CD1c-positive myeloid dendritic cell (primary cell): ENCODE results near the gene ILDR2.

Experiments
- DNase-seq: peaks from one replicate; pipeline ENCODE4 v3.0.0-alpha.2; 2016; ENCODE audit errors: extremely low spot score

The ILDR2 gene

DNA sequence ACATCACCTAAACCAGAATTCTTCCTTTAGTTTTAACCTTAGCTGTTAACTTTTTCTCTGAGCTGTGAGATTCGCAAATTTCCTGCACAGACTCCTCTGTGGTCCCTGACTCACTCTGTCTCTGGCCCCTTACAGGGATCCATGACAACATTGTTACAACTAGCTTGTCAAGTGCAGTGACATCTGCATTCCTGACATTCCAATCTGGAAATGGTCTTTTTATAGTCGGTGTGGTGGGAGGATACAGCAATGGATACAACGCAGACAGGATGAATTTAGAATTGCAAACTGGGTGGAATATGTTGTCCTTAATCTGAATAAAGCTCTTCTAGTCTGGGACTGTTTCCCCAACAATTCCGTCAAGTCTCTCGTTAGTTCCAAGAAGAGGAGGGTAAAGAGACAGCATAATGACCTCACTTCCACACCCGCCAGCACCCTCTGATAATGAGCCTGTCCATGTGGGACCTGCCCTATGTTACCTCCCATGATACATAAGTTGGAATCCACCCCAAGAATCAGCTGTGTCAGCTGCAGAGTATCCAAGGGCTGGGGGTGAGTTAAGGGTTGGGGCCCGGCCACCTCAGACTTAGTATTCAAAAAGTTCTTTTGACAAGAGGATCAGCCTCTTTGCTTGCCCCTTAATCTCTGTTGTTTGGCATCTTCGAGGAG lies 49.4 kb downstream of the ILDR2 start:
- no peak for DNase-seq

DNA sequence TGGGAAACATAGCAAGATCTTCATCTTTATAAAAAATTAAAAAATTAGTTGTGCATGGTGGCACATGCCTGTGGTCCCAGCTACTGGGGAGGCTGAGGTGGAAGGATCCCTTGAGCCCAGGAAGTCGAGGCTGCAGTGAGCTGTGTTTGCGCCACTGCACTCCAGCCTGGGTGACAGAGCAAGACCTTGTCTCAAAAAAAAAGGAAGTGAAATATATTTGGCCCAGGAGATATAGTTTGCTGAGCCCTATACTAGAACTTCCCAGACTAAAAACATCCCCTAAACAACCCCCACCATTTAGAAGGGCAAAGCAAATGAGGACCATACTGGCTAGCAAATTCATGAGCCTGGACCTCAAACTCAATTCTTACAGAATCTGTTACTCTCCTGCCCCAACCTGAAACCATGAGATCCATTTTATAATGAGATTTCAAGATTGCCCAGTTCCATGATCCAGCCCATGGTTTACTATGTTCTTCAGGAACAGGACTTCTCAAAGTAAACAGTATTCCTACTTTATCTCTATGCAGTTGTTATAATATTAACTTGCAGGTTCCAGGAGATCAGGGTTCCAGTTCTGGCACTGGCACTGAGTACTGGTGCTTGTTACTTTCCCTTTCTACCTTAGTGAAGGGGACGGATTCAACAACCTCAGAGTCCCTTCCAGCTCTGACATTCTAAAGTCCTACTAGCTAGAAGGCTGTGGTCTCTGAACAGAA lies 50.4 kb downstream of the ILDR2 start:
- DNase-seq = no peak

DNA sequence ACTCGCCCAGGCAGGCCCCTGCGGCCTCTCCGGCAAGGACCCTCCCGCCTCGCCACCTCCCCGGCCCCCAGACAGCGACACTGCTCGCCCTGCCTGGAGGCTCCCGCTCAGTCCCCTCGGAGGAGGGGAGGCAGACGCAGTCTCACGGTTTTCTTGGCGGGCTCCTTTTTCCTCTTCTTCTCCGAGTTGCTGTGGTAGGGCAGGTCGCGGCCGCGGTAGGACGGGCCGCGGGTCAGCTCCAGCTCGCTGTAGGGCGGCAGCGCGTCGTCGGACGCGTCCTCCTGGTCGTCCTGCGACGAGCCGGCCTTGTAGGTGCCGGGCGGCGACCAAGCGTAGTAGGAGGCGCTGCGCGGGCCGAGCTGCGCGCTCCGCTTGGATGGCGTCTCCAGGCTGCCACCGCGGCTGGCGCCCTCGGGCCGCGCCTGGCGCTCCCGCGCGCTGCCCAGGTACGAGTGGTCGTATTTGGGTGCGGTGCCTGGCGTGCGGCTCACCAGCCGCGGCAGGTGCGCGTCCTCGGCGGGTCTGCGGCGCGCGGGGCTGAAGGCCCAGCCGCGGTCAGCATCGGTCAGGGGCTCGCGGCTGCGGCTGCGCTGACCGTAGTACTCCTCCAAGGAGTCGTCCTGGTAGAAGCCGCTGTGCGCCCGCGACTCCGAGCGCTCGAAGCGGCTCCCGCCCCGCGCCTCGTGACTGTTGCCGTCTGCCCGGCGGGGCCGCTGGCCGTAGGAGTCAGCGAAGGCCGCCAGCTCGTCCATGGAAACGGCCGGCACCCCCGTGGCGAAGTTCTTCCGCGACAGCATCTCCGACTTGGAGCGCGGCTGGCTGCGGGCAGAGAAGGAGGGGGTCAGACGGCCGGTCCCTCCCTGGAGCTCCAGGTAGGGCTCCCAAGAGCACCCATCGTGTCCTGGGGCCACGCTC lies 54.5 kb downstream of the ILDR2 start:
- no peak for DNase-seq

DNA sequence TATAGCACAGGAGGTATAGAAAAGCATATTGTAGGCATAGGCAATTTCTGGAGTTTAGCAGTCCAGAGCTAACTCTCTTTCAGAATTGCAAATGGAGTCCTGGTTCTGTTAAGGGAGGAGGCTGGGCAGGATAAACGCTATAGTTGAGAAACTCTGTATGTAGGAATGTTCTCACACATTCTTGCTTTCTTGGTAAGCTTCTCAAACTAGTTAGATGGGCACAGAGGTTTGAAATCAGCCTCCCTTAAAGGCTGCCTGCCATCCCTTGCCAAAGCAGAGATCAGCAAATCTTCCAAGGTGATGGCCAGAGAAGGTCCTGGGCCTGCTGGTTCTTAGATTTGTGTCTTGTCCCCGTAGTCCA lies 56.4 kb downstream of the ILDR2 start:
- no peak for DNase-seq

DNA sequence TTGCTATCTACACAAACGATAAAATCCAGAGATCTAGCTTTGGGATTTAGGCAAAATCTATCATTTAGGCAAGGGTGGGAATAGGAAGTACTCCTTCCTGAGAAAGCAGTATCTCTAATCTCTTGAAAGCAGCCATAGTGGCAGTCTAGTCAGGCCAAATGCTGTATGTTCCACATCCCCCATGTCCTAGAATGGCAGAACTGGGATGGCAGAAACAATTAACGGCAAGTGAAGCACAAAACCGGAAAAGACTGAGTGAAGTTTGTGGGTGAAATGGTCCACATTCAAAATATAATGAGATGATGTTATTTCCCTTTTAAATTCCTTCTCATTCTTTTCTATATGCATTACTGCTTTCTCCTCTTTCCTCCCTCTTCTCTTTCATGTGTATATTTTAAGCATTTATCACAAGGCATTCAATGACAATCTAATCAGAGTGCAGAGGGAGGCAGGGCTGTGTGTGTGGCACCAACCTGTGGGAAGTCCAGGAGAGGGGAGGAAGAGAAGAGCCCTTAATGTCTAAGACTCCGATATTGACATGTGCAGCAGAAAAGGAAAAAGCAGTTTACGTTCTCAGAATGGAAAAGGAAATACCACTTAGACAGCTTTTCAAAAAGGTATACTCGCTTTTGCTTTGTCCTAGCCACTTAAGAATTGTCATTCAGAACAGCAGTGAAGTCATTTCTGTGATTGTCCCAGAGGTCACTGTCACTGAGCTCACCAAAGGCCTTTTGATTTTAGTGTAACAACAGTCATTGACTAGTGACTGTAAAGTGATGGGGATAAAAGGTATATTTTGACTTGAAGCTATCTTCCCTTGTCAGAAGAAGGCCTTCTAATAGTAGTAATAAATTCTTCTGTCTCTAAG lies 57.0 kb downstream of the ILDR2 start:
- DNase-seq = no peak

DNA sequence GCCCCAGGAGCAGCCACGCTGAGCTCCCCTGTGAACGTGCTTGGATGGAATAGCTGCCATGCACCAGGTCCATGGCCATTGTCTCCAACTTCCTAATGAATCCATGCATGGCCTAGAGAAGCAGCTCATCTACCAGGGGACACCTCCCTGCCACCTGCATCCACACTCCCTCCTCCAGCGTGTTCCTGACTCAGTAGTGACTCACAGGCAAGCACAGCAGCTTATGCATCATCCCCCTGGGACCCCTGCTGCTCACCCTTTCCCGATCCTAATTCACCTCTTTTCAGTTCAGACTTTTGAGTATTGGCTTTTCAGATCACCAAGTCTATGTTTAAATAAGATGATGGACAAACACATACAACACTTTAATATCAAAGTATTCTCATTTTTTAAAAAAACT lies 59.4 kb downstream of the ILDR2 start:
- DNase-seq = no peak

DNA sequence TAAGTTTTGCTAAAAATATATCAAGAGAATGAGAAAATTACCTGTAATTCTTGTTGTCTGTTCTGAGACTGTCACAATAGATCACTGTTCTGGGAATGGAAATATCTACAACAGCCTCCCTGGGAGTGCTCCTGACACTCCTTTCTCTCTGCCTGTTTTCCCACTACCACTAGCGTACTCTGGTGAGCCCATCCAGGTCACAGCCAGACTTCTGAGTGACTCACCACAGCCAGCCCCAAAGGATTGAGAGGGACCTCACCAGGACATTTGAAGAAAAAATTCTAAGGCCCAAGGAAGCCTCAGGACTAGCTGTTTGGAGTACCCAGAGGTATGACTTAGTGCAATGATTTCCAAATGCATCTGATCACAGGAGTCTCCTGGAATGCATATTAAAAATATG lies 60.3 kb downstream of the ILDR2 start:
- no peak for DNase-seq

DNA sequence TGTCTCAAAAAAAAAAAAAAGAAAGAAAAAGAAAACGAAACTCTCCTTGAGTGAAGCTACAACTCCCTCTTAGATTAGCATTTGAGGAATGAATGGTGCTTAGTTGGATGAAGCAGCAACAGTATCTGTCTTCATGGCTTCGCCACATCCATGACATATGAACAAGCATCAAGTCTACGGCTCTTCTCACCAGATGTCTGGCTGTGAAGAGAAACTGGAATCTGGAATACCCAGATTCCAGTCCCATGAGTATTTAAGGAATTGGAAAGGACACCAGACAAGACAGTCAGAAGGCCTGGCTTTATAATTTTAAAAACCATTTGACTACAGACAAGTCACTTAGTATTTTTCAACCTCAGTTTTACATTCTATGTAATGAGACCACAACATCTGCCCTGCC lies 61.2 kb downstream of the ILDR2 start:
- no peak for DNase-seq

GRCh38 chr1:166911624-166912023 lies 63.7 kb downstream of the ILDR2 start:
- no peak for DNase-seq

- DNase-seq = peak; percentile 83
These were observed 64.8 kb downstream of the ILDR2 start for GRCh38 chr1:166910396-166910994.

DNA sequence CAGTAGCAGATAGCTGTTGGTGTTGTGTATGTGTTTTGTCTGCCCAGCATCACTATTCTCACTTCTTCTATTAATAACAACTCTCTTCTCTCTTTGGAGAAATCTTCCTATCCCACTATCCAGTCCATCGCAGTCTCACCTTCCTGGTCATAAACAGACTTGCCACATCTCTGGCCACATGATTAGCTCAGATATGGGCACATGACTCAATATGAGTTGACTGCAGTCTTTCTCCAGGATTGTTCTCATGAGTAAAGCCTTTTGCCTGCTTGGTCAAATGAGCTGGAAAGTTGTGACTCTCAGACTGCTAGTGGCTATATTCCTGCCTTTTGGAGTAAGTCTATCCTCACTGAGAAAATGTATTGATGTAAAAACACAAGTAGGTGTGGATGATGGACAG lies 66.4 kb downstream of the ILDR2 start:
- DNase-seq = no peak

DNA sequence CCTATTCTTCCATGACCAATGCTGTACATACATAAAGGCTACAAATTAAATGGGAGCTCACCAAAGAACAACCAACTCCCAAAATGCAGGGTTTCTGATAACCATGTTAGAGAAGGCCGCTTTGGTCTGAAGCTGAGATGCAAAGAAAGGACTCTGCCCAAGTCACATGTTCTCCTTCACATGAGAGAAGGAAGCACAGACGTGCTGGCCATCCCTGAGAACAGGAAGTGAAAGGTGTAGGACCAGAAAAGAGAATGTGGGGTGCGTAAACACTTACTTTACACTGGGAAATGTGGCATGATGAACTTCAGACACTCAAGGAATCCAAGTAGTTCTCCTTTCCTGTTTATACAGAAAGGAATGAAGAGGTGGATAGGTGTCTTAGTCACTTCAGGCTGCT lies 67.6 kb downstream of the ILDR2 start:
- peak; percentile 67 for DNase-seq

GRCh38 chr1:166907051-166907450 lies 68.3 kb downstream of the ILDR2 start:
- no peak for DNase-seq

DNA sequence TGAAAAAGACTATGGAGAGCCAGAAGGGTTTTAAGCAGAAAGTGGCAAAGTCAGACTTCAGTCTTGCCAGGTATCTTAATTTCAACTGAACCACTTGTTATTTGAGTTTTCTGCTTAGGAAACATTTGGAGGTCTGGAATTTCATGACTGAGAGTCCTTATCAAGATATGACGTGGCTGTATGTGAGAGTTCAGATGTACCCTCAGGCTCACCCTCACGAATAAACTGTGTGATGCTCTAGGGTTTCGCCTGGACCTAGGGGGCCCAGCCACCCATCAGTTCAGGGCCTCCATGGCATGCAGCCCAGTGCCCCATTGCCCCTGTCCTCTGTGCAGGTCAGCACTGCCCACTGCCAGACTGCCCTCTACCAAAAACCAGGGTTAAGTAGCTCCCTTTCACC lies 68.7 kb downstream of the ILDR2 start:
- DNase-seq = no peak

GRCh38 chr1:166905900-166906299 lies 69.4 kb downstream of the ILDR2 start:
- no peak for DNase-seq

GRCh38 chr1:166905136-166905535 lies 70.2 kb downstream of the ILDR2 start:
- no peak for DNase-seq

DNA sequence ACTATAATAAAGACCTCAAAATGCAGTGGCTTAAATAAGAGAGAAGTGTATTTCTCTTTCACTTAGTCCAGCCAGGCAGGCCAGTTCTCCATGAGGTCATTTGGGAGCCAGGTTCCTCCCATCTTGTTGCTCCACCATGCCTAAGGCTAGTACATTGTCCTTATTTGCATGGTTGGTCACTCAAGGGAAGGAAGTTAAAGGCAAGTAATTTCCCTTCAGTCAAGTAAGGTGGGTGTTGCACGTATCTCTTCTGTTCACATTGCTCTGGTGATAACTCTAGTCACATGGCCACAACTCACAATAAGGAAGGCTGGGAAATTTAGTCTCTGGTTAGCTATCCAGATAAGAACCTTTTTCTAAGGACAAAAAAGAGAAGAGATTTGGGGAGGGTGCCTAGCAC lies 72.1 kb downstream of the ILDR2 start:
- DNase-seq = peak; percentile 85

DNA sequence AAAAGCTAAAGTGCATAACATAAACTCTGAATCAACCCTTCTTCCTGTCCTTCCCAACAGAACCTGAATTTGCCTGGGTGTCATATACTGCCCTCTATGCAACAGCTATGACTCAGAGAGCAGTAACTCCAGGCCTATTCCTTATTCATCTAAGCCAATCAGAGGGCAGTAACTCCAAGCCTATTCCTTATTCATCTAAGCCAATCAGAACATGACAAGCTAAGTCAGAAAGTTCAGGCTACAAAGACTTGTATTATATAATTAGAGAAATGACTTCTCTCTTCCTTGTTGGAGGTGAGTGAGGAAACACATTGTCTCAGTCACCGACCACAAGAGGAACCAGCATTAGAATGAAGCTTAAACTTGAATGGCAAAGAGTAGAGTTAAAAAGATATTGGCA lies 73.1 kb downstream of the ILDR2 start:
- DNase-seq = peak; percentile 88

DNA sequence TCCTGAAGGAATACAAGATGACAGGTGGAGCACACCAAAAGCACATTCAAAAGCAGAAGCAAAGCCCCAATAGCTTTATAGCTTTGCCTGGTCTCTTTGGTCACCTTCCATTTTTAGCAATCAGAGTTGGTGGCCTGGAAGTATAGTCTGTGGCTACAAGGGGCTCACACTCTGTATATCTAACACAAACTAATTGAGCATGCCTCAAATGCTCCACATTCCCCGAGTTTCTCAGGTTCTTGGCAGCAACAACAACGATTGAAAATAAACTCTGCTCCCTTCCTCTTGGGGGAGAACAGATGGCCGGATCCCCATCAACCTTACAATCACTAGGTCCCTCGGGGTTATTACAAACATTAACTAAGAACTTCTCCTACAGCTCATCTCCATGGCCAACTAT lies 74.4 kb downstream of the ILDR2 start:
- DNase-seq = no peak

DNA sequence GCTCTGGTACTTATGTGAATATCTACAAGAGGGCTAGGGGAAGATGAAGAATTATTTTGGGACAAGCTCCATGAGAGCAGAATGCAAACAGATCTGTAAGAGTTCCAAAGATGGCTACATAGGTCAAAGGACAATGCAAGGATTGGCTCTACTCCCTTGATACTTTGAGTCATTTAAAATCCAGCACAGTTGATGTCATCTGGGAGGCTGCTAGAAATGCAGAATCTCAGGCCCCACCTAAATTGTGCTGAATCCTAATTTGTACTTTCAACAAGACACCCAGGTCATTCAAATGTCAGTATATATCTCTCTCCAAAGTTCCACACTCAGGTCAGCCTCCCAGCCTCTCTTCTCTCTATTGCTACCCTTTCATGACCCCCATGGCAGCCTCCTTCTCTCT lies 75.6 kb downstream of the ILDR2 start:
- no peak for DNase-seq

GRCh38 chr1:166895766-166896165 lies 79.6 kb downstream of the ILDR2 start:
- DNase-seq = no peak
